Smooth muscle cell (in vitro differentiated cells): ENCODE measurements around the gene SNCA. TPM values are rescaled to one million over a fixed set of nuclear protein-coding genes. Genes with fewer than 3 reads are reported as not detected.

Experiments
- DNase-seq: peaks from one replicate; lab custom pipeline; 2025; ENCODE audit not compliant: unreplicated experiment; lab: John Stamatoyannopoulos, UW
- H2AFZ ChIP-seq: fragments of 200-600 bp; sonication (generic); 2 replicates; pipeline ENCODE4 v1.6.0; 2016; ENCODE audit warnings: antibody characterized with exemption, low read depth, mild to moderate bottlenecking
- H3F3A ChIP-seq: fragments of 200-600 bp; sonication (generic); 2 replicates; pipeline ENCODE4 v1.6.0; 2017; ENCODE audit warnings: antibody characterized with exemption, low read depth
- H3K27ac ChIP-seq: fragments of 200-600 bp; sonication (generic); 2 replicates; pipeline ENCODE4 v1.5.1; 2016; ENCODE audit warnings: low read depth, mild to moderate bottlenecking
- H3K27me3 ChIP-seq: fragments of 200-600 bp; sonication (generic); 2 replicates; pipeline ENCODE4 v1.6.1; 2016; ENCODE audit warnings: low read depth, mild to moderate bottlenecking
- H3K36me3 ChIP-seq: fragments of 200-600 bp; sonication (generic); 2 replicates; pipeline ENCODE4 v1.5.1; 2016; ENCODE audit warnings: low read depth
- H3K4me1 ChIP-seq: fragments of 200-600 bp; sonication (generic); 2 replicates; pipeline ENCODE4 v1.5.1; 2016; ENCODE audit warnings: low read depth
- H3K4me2 ChIP-seq: fragments of 200-600 bp; sonication (generic); 2 replicates; pipeline ENCODE4 v1.6.0; 2016; ENCODE audit warnings: mild to moderate bottlenecking
- H3K4me3 ChIP-seq: fragments of 200-600 bp; sonication (generic); 2 replicates; pipeline ENCODE4 v1.5.1; 2016; ENCODE audit warnings: mild to moderate bottlenecking
- H3K79me2 ChIP-seq: fragments of 200-600 bp; sonication (generic); 2 replicates; pipeline ENCODE4 v1.6.0; 2016; ENCODE audit warnings: low read depth, mild to moderate bottlenecking
- H3K9ac ChIP-seq: fragments of 200-600 bp; sonication (generic); 2 replicates; pipeline ENCODE4 v1.6.0; 2016; ENCODE audit warnings: low read depth
- H3K9me3 ChIP-seq: fragments of 200-600 bp; sonication (generic); replicated peaks from 2 replicates; pipeline ENCODE4 v1.5.1; 2016; ENCODE audit warnings: low read depth
- H4K20me1 ChIP-seq: fragments of 200-600 bp; sonication (generic); 2 replicates; pipeline ENCODE4 v1.6.0; 2016; ENCODE audit warnings: low read depth
- CTCF ChIP-seq: fragments of 200-600 bp; sonication (generic); IDR thresholded peaks from 2 replicates; pipeline ENCODE4 v1.5.1; 2017; ENCODE audit warnings: borderline replicate concordance, mild to moderate bottlenecking, antibody characterized with exemption; ENCODE audit not compliant: insufficient read depth, poor library complexity, severe bottlenecking
- WGBS: methylation state at CpG from one replicate; pipeline ENCODE4 v1.1.7; 2016; ENCODE audit warnings: low lambda C conversion rate; 5-methylcytosine and 5-hydroxymethylcytosine counted together
- polyA plus RNA-seq: library from polyadenylated mRNA; unstranded; fragments of >200 nt; fragmentation: Nextera tagmentation; extraction: Ambion mirVana; gene quantifications from 2 replicates; pipeline ENCODE4 v1.2.1, GENCODE V29; 2016
- total RNA-seq: library from RNA; depleted of rRNA; stranded (reverse); fragments of >200 nt; gene quantifications from 2 replicates; pipeline ENCODE4 v1.2.3, GENCODE V29; 2014

The SNCA gene
- total and polyA plus RNA-seq, 2 experiments from 2014 or later = 0.22 to 3.2 TPM

- Histone ChIP-seq H3K36me3 (no peaks in the 10 kb centered on the region), H3K79me2 (no peaks in the 10 kb centered on the region), H3K9me3 (no peaks in the 10 kb centered on the region), H3K27ac (peak overlapping the region; percentile 81), H3K4me3 (peak overlapping the region; percentile 6), H3K4me1 (peaks cover 6% of the 10 kb centered on the region), H4K20me1 (no peaks in the 10 kb centered on the region), H3K9ac (peak overlapping the region; percentile 52), H3K4me2 (peak overlapping the region; percentile 70), H2AFZ (peak overlapping the region; percentile 96), H3F3A (no peaks in the 10 kb centered on the region), H3K27me3 (no peaks in the 10 kb centered on the region)
- WGBS = 8% methylated on average over 2 of the region's 2 CpGs
- TF ChIP-seq CTCF = no peak
- no peak for DNase-seq
Observed at GRCh38 chr4:89708903-89709421, 128.0 kb downstream of the SNCA start.

- Histone ChIP-seq H3K27me3 (no peaks in the 10 kb centered on the region), H3K9ac (no peak overlapping the region), H3K9me3 (no peaks in the 10 kb centered on the region), H3K27ac (no peak overlapping the region), H3K36me3 (no peaks in the 10 kb centered on the region), H2AFZ (no peak overlapping the region), H4K20me1 (no peaks in the 10 kb centered on the region), H3K4me3 (no peak overlapping the region), H3K79me2 (no peaks in the 10 kb centered on the region), H3K4me1 (peaks cover 6% of the 10 kb centered on the region), H3F3A (no peaks in the 10 kb centered on the region), H3K4me2 (no peak overlapping the region)
- WGBS = 78% methylated on average over 5 of the region's 5 CpGs
- TF ChIP-seq CTCF = no peak
- no peak for DNase-seq
Observed at GRCh38 chr4:89707467-89707866, 129.5 kb downstream of the SNCA start.

- H2AFZ ChIP-seq = no peak overlapping the region
- no peak overlapping the region for H3K4me2 ChIP-seq
- no peak for DNase-seq
- H3K9me3 ChIP-seq = no peaks in the 10 kb centered on the region
- no peaks in the 10 kb centered on the region for H3F3A ChIP-seq
- 94% methylated on average over 2 of the region's 2 CpGs for WGBS
- TF ChIP-seq CTCF = no peak
- no peaks in the 10 kb centered on the region for H3K36me3 ChIP-seq
- no peak overlapping the region for H3K9ac ChIP-seq
- H3K4me1 ChIP-seq = peaks cover 6% of the 10 kb centered on the region
- no peak overlapping the region for H3K4me3 ChIP-seq
- H4K20me1 ChIP-seq = no peaks in the 10 kb centered on the region
- no peaks in the 10 kb centered on the region for H3K27me3 ChIP-seq
- H3K27ac ChIP-seq = no peak overlapping the region
- no peaks in the 10 kb centered on the region for H3K79me2 ChIP-seq
Observed at GRCh38 chr4:89704651-89705395, 132.1 kb downstream of the SNCA start.
